Prostate gland (tissue), 2 donors: ENCODE measurements around the gene DDI2.

ENCODE experiments used
- POLR2A ChIP-seq: fragments of 450-650 bp; IDR thresholded peaks from one replicate; pipeline ENCODE4 v1.6.1; 2016; ENCODE audit warnings: antibody characterized with exemption, mild to moderate bottlenecking
- POLR2AphosphoS5 ChIP-seq: sonication (generic); formaldehyde crosslinking; IDR thresholded peaks from one replicate; pipeline ENCODE4 v1.6.1; 2017; ENCODE audit warnings: antibody characterized with exemption
- TF ChIP-seq, protein P1 (sequence below), 4 experiments: fragments of 200-600 bp in 2 of 4; fragments of 450-650 bp in 2 of 4; sonication (generic) in 2 of 4; IDR thresholded peaks; 1 replicate in 3 of 4; 2 replicates in 1 of 4; pipeline ENCODE4 v1.5.1; 2016 to 2019; ENCODE audit warnings: antibody characterized with exemption in 4 of 4, mild to moderate bottlenecking in 2 of 4, moderate library complexity in 2 of 4

DNA sequence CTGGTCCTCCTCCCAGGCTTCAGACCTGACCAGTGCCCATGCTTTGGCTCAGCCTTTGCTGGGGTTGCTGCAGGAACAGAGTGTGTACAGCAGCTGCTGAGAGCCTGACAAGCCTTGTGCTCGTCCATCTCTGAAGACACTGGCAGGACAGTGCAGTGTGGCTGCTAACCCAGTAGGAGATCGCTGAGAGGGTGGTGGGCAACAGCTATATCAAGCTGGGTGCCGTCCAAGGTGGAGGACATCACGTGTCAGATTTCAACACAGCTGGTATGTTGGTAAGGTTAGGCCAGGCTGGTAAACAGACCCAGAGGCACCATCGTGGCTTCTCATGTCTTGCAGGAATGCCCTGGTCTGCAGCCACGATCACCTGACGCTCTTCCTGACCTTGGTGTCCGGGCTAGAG lies 100.9 kb downstream of the DDI2 start:
- TF ChIP-seq, protein P1, sequence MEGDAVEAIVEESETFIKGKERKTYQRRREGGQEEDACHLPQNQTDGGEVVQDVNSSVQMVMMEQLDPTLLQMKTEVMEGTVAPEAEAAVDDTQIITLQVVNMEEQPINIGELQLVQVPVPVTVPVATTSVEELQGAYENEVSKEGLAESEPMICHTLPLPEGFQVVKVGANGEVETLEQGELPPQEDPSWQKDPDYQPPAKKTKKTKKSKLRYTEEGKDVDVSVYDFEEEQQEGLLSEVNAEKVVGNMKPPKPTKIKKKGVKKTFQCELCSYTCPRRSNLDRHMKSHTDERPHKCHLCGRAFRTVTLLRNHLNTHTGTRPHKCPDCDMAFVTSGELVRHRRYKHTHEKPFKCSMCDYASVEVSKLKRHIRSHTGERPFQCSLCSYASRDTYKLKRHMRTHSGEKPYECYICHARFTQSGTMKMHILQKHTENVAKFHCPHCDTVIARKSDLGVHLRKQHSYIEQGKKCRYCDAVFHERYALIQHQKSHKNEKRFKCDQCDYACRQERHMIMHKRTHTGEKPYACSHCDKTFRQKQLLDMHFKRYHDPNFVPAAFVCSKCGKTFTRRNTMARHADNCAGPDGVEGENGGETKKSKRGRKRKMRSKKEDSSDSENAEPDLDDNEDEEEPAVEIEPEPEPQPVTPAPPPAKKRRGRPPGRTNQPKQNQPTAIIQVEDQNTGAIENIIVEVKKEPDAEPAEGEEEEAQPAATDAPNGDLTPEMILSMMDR (IDR thresholded peaks at IDR 0.05) = no peak
- TF ChIP-seq POLR2A (no peak), POLR2AphosphoS5 (no peak)
